K562 (cell line): ENCODE data around the gene VASH2. TPM values are rescaled to one million over a fixed set of nuclear protein-coding genes. Genes with fewer than 3 reads are reported as not detected.

ENCODE experiments used
- ATAC-seq: fragments of 200-7000 bp; cut with Tn5 transposase; 3 replicates; pipeline ENCODE4 v1.9.1; 2020; ENCODE audit warnings: moderate library complexity
- BruUV-seq: library from RNA; stranded (reverse); fragments of 400-500 nt; replicated peaks from 2 replicates; lab custom pipeline; 2021; lab: Mats Ljungman, UMichigan
- CTCF ChIA-PET: fragments of 300-600 bp; formaldehyde crosslinking; extraction: SDS; loops from one replicate; lab custom pipeline; 2021; ENCODE audit warnings: low intra/inter-chr PET ratio; lab: Yijun Ruan, JAX
- POLR2A ChIA-PET: fragments of 300-600, 350-650 bp; sonication (Branson Sonifier 250); formaldehyde crosslinking; extraction: SDS; loops from one replicate; lab custom pipeline; 2021; ENCODE audit warnings: antibody characterized with exemption, inconsistent platforms; lab: Yijun Ruan, JAX
- DNase-seq, 4 experiments: peaks; one replicate each; pipeline versions ENCODE4 v3.0.0 to v3.0.0-alpha.2; 2011 to 2018; ENCODE audit warnings: low spot score in 3 of 4, mixed read lengths in 3 of 4; ENCODE audit errors: extremely low read depth in 1 of 4
- FAIRE-seq: peaks from 2 replicates; lab custom pipeline; 2011; peaks lifted over from hg19 to GRCh38; lab: Jason Lieb, UNC
- H2AFZ ChIP-seq: 2 replicates; pipeline ENCODE4 v1.6.0; 2011; ENCODE audit warnings: low read depth, low read length, control low read depth, inconsistent platforms
- H3K27ac ChIP-seq: fragments of 200-600 bp; 3 replicates; pipeline ENCODE4 v1.8.0; 2011; ENCODE audit warnings: low read depth, mild to moderate bottlenecking, control low read depth, inconsistent platforms, low read length, moderate library complexity, mixed read lengths; ENCODE audit errors: extremely low read depth
- H3K27me3 ChIP-seq, 2 experiments: fragments of 300-600 bp in 1 of 2; 2 replicates in 1 of 2; 3 replicates in 1 of 2; pipeline versions ENCODE4 v1.6.0 to v1.8.0; 2011; ENCODE audit warnings: inconsistent platforms in 2 of 2, low read length in 2 of 2, mild to moderate bottlenecking in 1 of 2, mixed read lengths in 1 of 2, moderate library complexity in 1 of 2; ENCODE audit not compliant: control insufficient read depth in 2 of 2, insufficient read depth in 2 of 2
- H3K36me3 ChIP-seq: fragments of 300-600 bp; 3 replicates; pipeline ENCODE4 v1.8.0; 2011; ENCODE audit warnings: mild to moderate bottlenecking, low read length, inconsistent platforms; ENCODE audit not compliant: control insufficient read depth, insufficient read depth
- H3K4me1 ChIP-seq, 2 experiments: fragments of 200-600 bp in 1 of 2; replicated peaks in 1 of 2; 2 replicates in 1 of 2; 3 replicates in 1 of 2; pipeline versions ENCODE4 v1.5.1 to v1.8.0; 2011; ENCODE audit warnings: inconsistent platforms in 2 of 2, low read length in 2 of 2, mild to moderate bottlenecking in 1 of 2, mixed read lengths in 1 of 2, moderate library complexity in 1 of 2; ENCODE audit not compliant: control insufficient read depth in 2 of 2, insufficient read depth in 2 of 2
- H3K4me2 ChIP-seq: 2 replicates; pipeline ENCODE4 v1.6.1; 2011; ENCODE audit warnings: low read length, control low read depth, inconsistent platforms, mixed read lengths; ENCODE audit not compliant: insufficient read depth
- H3K4me3 ChIP-seq: fragments of 200-600 bp; sonication (generic), shearing (Covaris generic); 2 replicates; pipeline ENCODE4 v1.5.1; 2016; ENCODE audit warnings: control low read depth, inconsistent platforms
- H3K79me2 ChIP-seq: fragments of 200-600 bp; 3 replicates; pipeline ENCODE4 v1.8.0; 2011; ENCODE audit warnings: low read length, inconsistent platforms; ENCODE audit not compliant: control insufficient read depth, insufficient read depth
- H3K9ac ChIP-seq, 2 experiments: 2 replicates each; pipeline versions ENCODE4 v1.6.0 to v1.6.1; 2011; ENCODE audit warnings: low read depth in 2 of 2, low read length in 2 of 2, control low read depth in 1 of 2, inconsistent platforms in 1 of 2, mild to moderate bottlenecking in 1 of 2, mixed read lengths in 1 of 2; ENCODE audit not compliant: insufficient read depth in 1 of 2
- H3K9me1 ChIP-seq: one replicate; pipeline ENCODE4 v1.6.0; 2011; ENCODE audit warnings: inconsistent platforms, mild to moderate bottlenecking, low read length, moderate library complexity; ENCODE audit not compliant: control insufficient read depth, insufficient read depth
- H3K9me3 ChIP-seq: replicated peaks from 2 replicates; pipeline ENCODE4 v1.5.1; 2011; ENCODE audit warnings: low read depth, low read length, inconsistent platforms; ENCODE audit not compliant: control insufficient read depth, insufficient read depth
- H4K20me1 ChIP-seq: replicated peaks from 2 replicates; pipeline ENCODE4 v1.6.1; 2011; ENCODE audit warnings: low read length, inconsistent platforms, mixed read lengths; ENCODE audit not compliant: control insufficient read depth, insufficient read depth
- CCAR2 ChIP-seq: fragments of 200-400 bp; formaldehyde crosslinking; IDR thresholded peaks from 2 replicates; pipeline ENCODE4 v1.6.1; 2017; ENCODE audit warnings: mild to moderate bottlenecking, low read depth, low read length
- ESRRA ChIP-seq: fragments of 450-650 bp; IDR thresholded peaks from 2 replicates; pipeline ENCODE4 v1.6.1; 2014; ENCODE audit warnings: low read depth, mild to moderate bottlenecking, moderate library complexity, borderline replicate concordance
- HNRNPUL1 ChIP-seq: fragments of 200-400 bp; formaldehyde crosslinking; IDR thresholded peaks from 2 replicates; pipeline ENCODE4 v1.6.1; 2017; ENCODE audit warnings: low read length
- HSF4 ChIP-seq: fragments of 250-450 bp; sonication (Bioruptor Pico); IDR thresholded peaks from 2 replicates; pipeline ENCODE4 v2.1.2; 2022; ENCODE audit warnings: mild to moderate bottlenecking, moderate library complexity, borderline replicate concordance
- SIN3A ChIP-seq, 2 experiments: fragments of 150-350 bp in 1 of 2; IDR thresholded peaks; 2 replicates each; pipeline ENCODE4 v1.6.1; 2011 to 2016; ENCODE audit warnings: borderline replicate concordance in 2 of 2, low read depth in 2 of 2, low read length in 2 of 2, mild to moderate bottlenecking in 2 of 2, moderate library complexity in 2 of 2; ENCODE audit not compliant: control insufficient read depth in 1 of 2
- STAG1 ChIP-seq: sonication (generic); formaldehyde crosslinking; IDR thresholded peaks from 2 replicates; pipeline ENCODE4 v1.5.0; 2020; ENCODE audit warnings: missing genetic modification reagents, borderline replicate concordance
- ZNF699 ChIP-seq: fragments of 250-450 bp; sonication (Bioruptor Pico); IDR thresholded peaks from 2 replicates; pipeline ENCODE4 v1.8.0; 2021; ENCODE audit warnings: mild to moderate bottlenecking, moderate library complexity; ENCODE audit not compliant: insufficient replicate concordance
- WGBS: fragments of 100-300 bp; shearing (Covaris generic); methylation state at CpG from one replicate; pipeline ENCODE4 v1.1.6; 2016; ENCODE audit warnings: low coverage, mixed read lengths; ENCODE audit not compliant: insufficient coverage; ENCODE audit errors: missing lambda C conversion rate; 5-methylcytosine and 5-hydroxymethylcytosine counted together
- in situ Hi-C: fragments of 300-500 bp; cut with MboI; formaldehyde crosslinking; loops from 4 replicates; pipeline ENCODE4 v1.15.0; 2018; ENCODE audit warnings: inconsistent platforms, mixed read lengths
- intact Hi-C: fragments of 100-400 bp; cut with micrococcal nuclease; formaldehyde crosslinking; loops from 2 replicates; pipeline ENCODE4 v1.14.2; 2022
- polyA plus RNA-seq, 8 experiments: library from polyadenylated mRNA; depleted of rRNA in 4 of 8; stranded (reverse) in 5 of 8; unstranded in 3 of 8; fragments of >200 nt; fragmentation: Nextera tagmentation in 2 of 8; fragmentation: Illumina TruSeq in 1 of 8; extraction: Ambion mirVana in 2 of 8; extraction: Trizol in 1 of 8; gene quantifications; 2 replicates each; pipeline versions ENCODE4 v1.2.1 to v1.2.3, GENCODE V29; 2011 to 2014; ENCODE audit warnings: inconsistent platforms in 1 of 8, missing spikeins in 1 of 8
- total RNA-seq, 7 experiments: library from RNA; depleted of rRNA in 6 of 7; stranded (reverse); fragments of >200 nt in 6 of 7; fragmentation: Illumina TruSeq in 2 of 7; extraction: Trizol in 2 of 7; gene quantifications; 2 replicates each; pipeline versions ENCODE4 v1.2.1 to v1.2.3, GENCODE V29; 2011 to 2021; ENCODE audit warnings: low replicate concordance in 1 of 7
- TF ChIP-seq, protein P1 (sequence below): fragments of 450-650 bp; formaldehyde crosslinking; IDR thresholded peaks from 2 replicates; pipeline ENCODE4 v1.4.0; 2020; ENCODE audit warnings: mild to moderate bottlenecking, moderate library complexity
- TF ChIP-seq, protein P2 (sequence below): sonication (generic); formaldehyde crosslinking; IDR thresholded peaks from 2 replicates; pipeline ENCODE4 v1.8.0; 2023; ENCODE audit warnings: missing genetic modification reagents, mild to moderate bottlenecking, borderline replicate concordance
- TF ChIP-seq, protein P3 (sequence below): fragments of 450-650 bp; IDR thresholded peaks from one replicate; pipeline ENCODE4 v1.6.1; 2018; ENCODE audit warnings: mild to moderate bottlenecking, moderate library complexity; ENCODE audit not compliant: partially characterized antibody
- TF ChIP-seq, protein P4 (sequence below): fragments of 250-450 bp; sonication (Bioruptor Pico); IDR thresholded peaks from 2 replicates; pipeline ENCODE4 v1.8.0; 2022; ENCODE audit warnings: moderate library complexity, mild to moderate bottlenecking, inconsistent platforms

Gene VASH2
- total and polyA plus RNA-seq, 9 of the 15 experiments (the other 6 are each of a cell fraction or from before 2014, with no cell fraction given): 0.04 to 0.40 (median 0.10) TPM; not detected in 1

- no peak overlapping the region for H2AFZ ChIP-seq
- POLR2A ChIA-PET: no interaction called here
- intact Hi-C loops (no loop called here), in situ Hi-C loops (no loop called here)
- H3K27me3 ChIP-seq: peaks cover 56 to 91% of the 10 kb centered on the region in 2 experiments
- H3K27ac ChIP-seq: no peak overlapping the region
- ATAC-seq (no peak), DNase-seq (no peak), FAIRE-seq (no peak)
- H3K9me1 ChIP-seq: no peaks in the 10 kb centered on the region
- WGBS: 3% methylated on average over 4 of the region's 4 CpGs
- no peak overlapping the region for H3K4me3 ChIP-seq
- no peak overlapping the region for H3K4me2 ChIP-seq
- H4K20me1 ChIP-seq: peaks cover 3% of the 10 kb centered on the region; the same call in 1 of the 2 replicates
- BruUV-seq: no TSS peak
- H3K79me2 ChIP-seq: no peaks in the 10 kb centered on the region
- H3K36me3 ChIP-seq: no peaks in the 10 kb centered on the region
- CTCF ChIA-PET: interaction anchor here (0.5 kb wide), 1 partner anchor 48 kb away, joined by 3 read pairs; no protein-coding TSS in a partner anchor
- no peaks in the 10 kb centered on the region for H3K4me1 ChIP-seq
- 0 out of 2 replicates have a peak, but pooled peaks cover 2% of the 10 kb centered on the region for H3K9me3 ChIP-seq
- H3K9ac ChIP-seq: no peak overlapping the region
- TF ChIP-seq ZNF699 (CRISPR knock-in tag) (no peak), SIN3A (IDR thresholded peaks at IDR 0.05; ENCODE audit: borderline replicate concordance in 2 of 2, control insufficient read depth in 1 of 2, low read depth in 2 of 2, low read length in 2 of 2) (no peak), CCAR2 (no peak), HSF4 (CRISPR knock-in tag) (no peak), ESRRA (no peak), STAG1 (CRISPR knock-in tag) (no peak), HNRNPUL1 (no peak)
- TF ChIP-seq, protein P1, sequence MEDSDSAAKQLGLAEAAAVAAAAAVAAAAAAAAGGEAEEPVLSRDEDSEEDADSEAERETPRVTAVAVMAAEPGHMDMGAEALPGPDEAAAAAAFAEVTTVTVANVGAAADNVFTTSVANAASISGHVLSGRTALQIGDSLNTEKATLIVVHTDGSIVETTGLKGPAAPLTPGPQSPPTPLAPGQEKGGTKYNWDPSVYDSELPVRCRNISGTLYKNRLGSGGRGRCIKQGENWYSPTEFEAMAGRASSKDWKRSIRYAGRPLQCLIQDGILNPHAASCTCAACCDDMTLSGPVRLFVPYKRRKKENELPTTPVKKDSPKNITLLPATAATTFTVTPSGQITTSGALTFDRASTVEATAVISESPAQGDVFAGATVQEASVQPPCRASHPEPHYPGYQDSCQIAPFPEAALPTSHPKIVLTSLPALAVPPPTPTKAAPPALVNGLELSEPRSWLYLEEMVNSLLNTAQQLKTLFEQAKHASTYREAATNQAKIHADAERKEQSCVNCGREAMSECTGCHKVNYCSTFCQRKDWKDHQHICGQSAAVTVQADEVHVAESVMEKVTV (CRISPR knock-in tag): no peak
- TF ChIP-seq, protein P2, sequence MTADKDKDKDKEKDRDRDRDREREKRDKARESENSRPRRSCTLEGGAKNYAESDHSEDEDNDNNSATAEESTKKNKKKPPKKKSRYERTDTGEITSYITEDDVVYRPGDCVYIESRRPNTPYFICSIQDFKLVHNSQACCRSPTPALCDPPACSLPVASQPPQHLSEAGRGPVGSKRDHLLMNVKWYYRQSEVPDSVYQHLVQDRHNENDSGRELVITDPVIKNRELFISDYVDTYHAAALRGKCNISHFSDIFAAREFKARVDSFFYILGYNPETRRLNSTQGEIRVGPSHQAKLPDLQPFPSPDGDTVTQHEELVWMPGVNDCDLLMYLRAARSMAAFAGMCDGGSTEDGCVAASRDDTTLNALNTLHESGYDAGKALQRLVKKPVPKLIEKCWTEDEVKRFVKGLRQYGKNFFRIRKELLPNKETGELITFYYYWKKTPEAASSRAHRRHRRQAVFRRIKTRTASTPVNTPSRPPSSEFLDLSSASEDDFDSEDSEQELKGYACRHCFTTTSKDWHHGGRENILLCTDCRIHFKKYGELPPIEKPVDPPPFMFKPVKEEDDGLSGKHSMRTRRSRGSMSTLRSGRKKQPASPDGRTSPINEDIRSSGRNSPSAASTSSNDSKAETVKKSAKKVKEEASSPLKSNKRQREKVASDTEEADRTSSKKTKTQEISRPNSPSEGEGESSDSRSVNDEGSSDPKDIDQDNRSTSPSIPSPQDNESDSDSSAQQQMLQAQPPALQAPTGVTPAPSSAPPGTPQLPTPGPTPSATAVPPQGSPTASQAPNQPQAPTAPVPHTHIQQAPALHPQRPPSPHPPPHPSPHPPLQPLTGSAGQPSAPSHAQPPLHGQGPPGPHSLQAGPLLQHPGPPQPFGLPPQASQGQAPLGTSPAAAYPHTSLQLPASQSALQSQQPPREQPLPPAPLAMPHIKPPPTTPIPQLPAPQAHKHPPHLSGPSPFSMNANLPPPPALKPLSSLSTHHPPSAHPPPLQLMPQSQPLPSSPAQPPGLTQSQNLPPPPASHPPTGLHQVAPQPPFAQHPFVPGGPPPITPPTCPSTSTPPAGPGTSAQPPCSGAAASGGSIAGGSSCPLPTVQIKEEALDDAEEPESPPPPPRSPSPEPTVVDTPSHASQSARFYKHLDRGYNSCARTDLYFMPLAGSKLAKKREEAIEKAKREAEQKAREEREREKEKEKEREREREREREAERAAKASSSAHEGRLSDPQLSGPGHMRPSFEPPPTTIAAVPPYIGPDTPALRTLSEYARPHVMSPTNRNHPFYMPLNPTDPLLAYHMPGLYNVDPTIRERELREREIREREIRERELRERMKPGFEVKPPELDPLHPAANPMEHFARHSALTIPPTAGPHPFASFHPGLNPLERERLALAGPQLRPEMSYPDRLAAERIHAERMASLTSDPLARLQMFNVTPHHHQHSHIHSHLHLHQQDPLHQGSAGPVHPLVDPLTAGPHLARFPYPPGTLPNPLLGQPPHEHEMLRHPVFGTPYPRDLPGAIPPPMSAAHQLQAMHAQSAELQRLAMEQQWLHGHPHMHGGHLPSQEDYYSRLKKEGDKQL (CRISPR knock-in tag): no peak
- TF ChIP-seq, protein P3, sequence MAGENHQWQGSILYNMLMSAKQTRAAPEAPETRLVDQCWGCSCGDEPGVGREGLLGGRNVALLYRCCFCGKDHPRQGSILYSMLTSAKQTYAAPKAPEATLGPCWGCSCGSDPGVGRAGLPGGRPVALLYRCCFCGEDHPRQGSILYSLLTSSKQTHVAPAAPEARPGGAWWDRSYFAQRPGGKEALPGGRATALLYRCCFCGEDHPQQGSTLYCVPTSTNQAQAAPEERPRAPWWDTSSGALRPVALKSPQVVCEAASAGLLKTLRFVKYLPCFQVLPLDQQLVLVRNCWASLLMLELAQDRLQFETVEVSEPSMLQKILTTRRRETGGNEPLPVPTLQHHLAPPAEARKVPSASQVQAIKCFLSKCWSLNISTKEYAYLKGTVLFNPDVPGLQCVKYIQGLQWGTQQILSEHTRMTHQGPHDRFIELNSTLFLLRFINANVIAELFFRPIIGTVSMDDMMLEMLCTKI: no peak
- TF ChIP-seq, protein P4, sequence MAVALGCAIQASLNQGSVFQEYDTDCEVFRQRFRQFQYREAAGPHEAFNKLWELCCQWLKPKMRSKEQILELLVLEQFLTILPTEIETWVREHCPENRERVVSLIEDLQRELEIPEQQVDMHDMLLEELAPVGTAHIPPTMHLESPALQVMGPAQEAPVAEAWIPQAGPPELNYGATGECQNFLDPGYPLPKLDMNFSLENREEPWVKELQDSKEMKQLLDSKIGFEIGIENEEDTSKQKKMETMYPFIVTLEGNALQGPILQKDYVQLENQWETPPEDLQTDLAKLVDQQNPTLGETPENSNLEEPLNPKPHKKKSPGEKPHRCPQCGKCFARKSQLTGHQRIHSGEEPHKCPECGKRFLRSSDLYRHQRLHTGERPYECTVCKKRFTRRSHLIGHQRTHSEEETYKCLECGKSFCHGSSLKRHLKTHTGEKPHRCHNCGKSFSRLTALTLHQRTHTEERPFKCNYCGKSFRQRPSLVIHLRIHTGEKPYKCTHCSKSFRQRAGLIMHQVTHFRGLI (CRISPR knock-in tag): no peak
These were observed 23.1 kb downstream of the VASH2 start for GRCh38 chr1:212973426-212973825.
